H9 (cell line): ENCODE results near the gene SGSM2. TPM values are rescaled to one million over a fixed set of nuclear protein-coding genes. Genes with fewer than 3 reads are reported as not detected.

Source experiments
- DNase-seq: peaks from one replicate; pipeline ENCODE4 v3.0.0-alpha.2; 2017
- H2AFZ ChIP-seq: one replicate; pipeline ENCODE4 v1.6.1; 2013; ENCODE audit warnings: mild to moderate bottlenecking, low read length, control low read depth, moderate library complexity
- H2AK5ac ChIP-seq: 2 replicates; pipeline ENCODE4 v1.6.1; 2013; ENCODE audit warnings: low read length, control low read depth, mixed read lengths; ENCODE audit not compliant: insufficient read length
- H2BK120ac ChIP-seq: one replicate; pipeline ENCODE4 v1.6.1; 2013; ENCODE audit warnings: low read depth, mild to moderate bottlenecking, low read length, control low read depth, inconsistent platforms; ENCODE audit not compliant: poor library complexity, severe bottlenecking
- H2BK12ac ChIP-seq: 2 replicates; pipeline ENCODE4 v1.6.1; 2013; ENCODE audit warnings: low read length, control low read depth, mixed read lengths, low read depth; ENCODE audit not compliant: insufficient read length
- H2BK15ac ChIP-seq: 2 replicates; pipeline ENCODE4 v1.6.1; 2013; ENCODE audit warnings: low read depth, low read length, control low read depth
- H2BK20ac ChIP-seq: one replicate; pipeline ENCODE4 v1.6.1; 2013; ENCODE audit warnings: low read depth, mild to moderate bottlenecking, low read length, control low read depth, inconsistent platforms; ENCODE audit not compliant: poor library complexity, severe bottlenecking
- H2BK5ac ChIP-seq: 2 replicates; pipeline ENCODE4 v1.6.1; 2013; ENCODE audit warnings: low read length, control low read depth, mixed read lengths; ENCODE audit not compliant: insufficient read length
- H3K14ac ChIP-seq: 2 replicates; pipeline ENCODE4 v1.6.1; 2013; ENCODE audit warnings: low read length, control low read depth; ENCODE audit not compliant: insufficient read depth
- H3K18ac ChIP-seq: 2 replicates; pipeline ENCODE4 v1.6.1; 2013; ENCODE audit warnings: low read depth, mild to moderate bottlenecking, mixed read lengths, low read length, control low read depth; ENCODE audit not compliant: insufficient read length
- H3K23ac ChIP-seq: 2 replicates; pipeline ENCODE4 v1.6.1; 2013; ENCODE audit warnings: low read length, control low read depth, mixed read lengths, low read depth; ENCODE audit not compliant: insufficient read length
- H3K23me2 ChIP-seq: 2 replicates; pipeline ENCODE4 v1.6.1; 2013; ENCODE audit warnings: low read depth, mild to moderate bottlenecking, mixed read lengths, low read length, control low read depth; ENCODE audit not compliant: insufficient read length, poor library complexity, severe bottlenecking
- H3K27ac ChIP-seq: 2 replicates; pipeline ENCODE4 v1.5.1; 2013; ENCODE audit warnings: low read length, control low read depth, mixed read lengths, low read depth; ENCODE audit not compliant: insufficient read length
- H3K27me3 ChIP-seq: 2 replicates; pipeline ENCODE4 v1.6.1; 2013; ENCODE audit warnings: low read length, control low read depth, inconsistent platforms; ENCODE audit not compliant: insufficient read depth
- H3K4ac ChIP-seq: 2 replicates; pipeline ENCODE4 v1.6.1; 2013; ENCODE audit warnings: low read depth, mild to moderate bottlenecking, control low read depth, inconsistent platforms, low read length, moderate library complexity
- H3K4me1 ChIP-seq: 2 replicates; pipeline ENCODE4 v1.6.1; 2013; ENCODE audit warnings: low read length, control low read depth, inconsistent platforms; ENCODE audit not compliant: insufficient read depth
- H3K4me2 ChIP-seq: 2 replicates; pipeline ENCODE4 v1.6.1; 2013; ENCODE audit warnings: low read length, control low read depth, mixed read lengths; ENCODE audit not compliant: insufficient read length, insufficient read depth
- H3K56ac ChIP-seq: 2 replicates; pipeline ENCODE4 v1.6.1; 2013; ENCODE audit warnings: low read depth, mild to moderate bottlenecking, mixed read lengths, low read length, control low read depth; ENCODE audit not compliant: insufficient read length
- H3K79me1 ChIP-seq: 2 replicates; pipeline ENCODE4 v1.6.1; 2013; ENCODE audit warnings: low read depth, mild to moderate bottlenecking, moderate library complexity, low read length, control low read depth, inconsistent platforms; ENCODE audit not compliant: insufficient read depth, poor library complexity, severe bottlenecking
- H3K79me2 ChIP-seq: 2 replicates; pipeline ENCODE4 v1.6.1; 2013; ENCODE audit warnings: low read length, control low read depth, inconsistent platforms; ENCODE audit not compliant: insufficient read depth
- H3K9ac ChIP-seq: 2 replicates; pipeline ENCODE4 v1.6.1; 2013; ENCODE audit warnings: low read length, control low read depth, mixed read lengths; ENCODE audit not compliant: insufficient read length; ENCODE audit errors: extremely low read depth
- H3K9me3 ChIP-seq: one replicate; pipeline ENCODE4 v1.6.1; 2013; ENCODE audit warnings: low read depth, low read length, inconsistent platforms; ENCODE audit not compliant: control insufficient read depth
- H3T11ph ChIP-seq: one replicate; pipeline ENCODE4 v1.6.1; 2013; ENCODE audit warnings: mild to moderate bottlenecking, low read length, control low read depth, inconsistent platforms
- H4K20me1 ChIP-seq: one replicate; pipeline ENCODE4 v1.6.1; 2013; ENCODE audit not compliant: control insufficient read depth, insufficient read length, insufficient read depth
- H4K5ac ChIP-seq: 2 replicates; pipeline ENCODE4 v1.6.1; 2013; ENCODE audit warnings: low read depth, mild to moderate bottlenecking, mixed read lengths, low read length, control low read depth; ENCODE audit not compliant: insufficient read length
- H4K8ac ChIP-seq: replicated peaks from 2 replicates; pipeline ENCODE4 v1.6.1; 2013; ENCODE audit warnings: low read length, control low read depth, mixed read lengths, low read depth; ENCODE audit not compliant: insufficient read length
- H4K91ac ChIP-seq: 2 replicates; pipeline ENCODE4 v1.6.1; 2013; ENCODE audit warnings: low read depth, mild to moderate bottlenecking, moderate library complexity, mixed read lengths, low read length, control low read depth; ENCODE audit not compliant: insufficient read length
- H3K27ac Mint-ChIP-seq, 3 experiments: 2 replicates in 2 of 3; 3 replicates in 1 of 3; pipeline ENCODE4 v1.8.0; 2020 to 2021; ENCODE audit warnings: mixed read lengths in 3 of 3, mild to moderate bottlenecking in 1 of 3, moderate library complexity in 1 of 3
- H3K27me3 Mint-ChIP-seq: 2 replicates; pipeline ENCODE4 v1.8.0; 2021; ENCODE audit warnings: low read depth, mild to moderate bottlenecking, moderate library complexity, mixed read lengths
- H3K36me3 Mint-ChIP-seq, 3 experiments: 2 replicates in 2 of 3; 3 replicates in 1 of 3; pipeline ENCODE4 v1.8.0; 2020 to 2021; ENCODE audit warnings: low read depth in 3 of 3, mixed read lengths in 3 of 3; ENCODE audit not compliant: insufficient read depth in 1 of 3
- H3K4me1 Mint-ChIP-seq, 2 experiments: 2 replicates each; pipeline ENCODE4 v1.8.0; 2020; ENCODE audit warnings: mixed read lengths in 2 of 2
- H3K4me3 Mint-ChIP-seq, 2 experiments: 2 replicates in 1 of 2; 3 replicates in 1 of 2; pipeline ENCODE4 v1.8.0; 2020 to 2021; ENCODE audit warnings: mild to moderate bottlenecking in 2 of 2, mixed read lengths in 2 of 2, moderate library complexity in 1 of 2
- H3K9me3 Mint-ChIP-seq, 2 experiments: 2 replicates in 1 of 2; 3 replicates in 1 of 2; pipeline ENCODE4 v1.8.0; 2020; ENCODE audit warnings: mild to moderate bottlenecking in 2 of 2, mixed read lengths in 2 of 2, moderate library complexity in 1 of 2
- CTCF ChIP-seq: fragments of 200-600 bp; sonication (generic); conservative IDR thresholded peaks from 3 replicates; pipeline ENCODE4 v1.8.0; 2021; ENCODE audit warnings: antibody characterized with exemption, mild to moderate bottlenecking
- WGBS: extraction: QIAGEN DNeasy Blood & Tissue Kit; methylation state at CpG from one replicate; pipeline ENCODE4 v1.1.7; 2013; ENCODE audit warnings: missing lambda C conversion rate, low lambda C conversion rate, mixed read lengths; ENCODE audit not compliant: insufficient read length; ENCODE audit errors: extremely low coverage; 5-methylcytosine and 5-hydroxymethylcytosine counted together
- total RNA-seq: library from RNA; stranded (reverse); gene quantifications from 2 replicates; pipeline ENCODE4 v1.2.1, GENCODE V29; 2021

SGSM2 gene
- total RNA-seq, 1 experiment from 2014 or later: 45.6 TPM

DNA sequence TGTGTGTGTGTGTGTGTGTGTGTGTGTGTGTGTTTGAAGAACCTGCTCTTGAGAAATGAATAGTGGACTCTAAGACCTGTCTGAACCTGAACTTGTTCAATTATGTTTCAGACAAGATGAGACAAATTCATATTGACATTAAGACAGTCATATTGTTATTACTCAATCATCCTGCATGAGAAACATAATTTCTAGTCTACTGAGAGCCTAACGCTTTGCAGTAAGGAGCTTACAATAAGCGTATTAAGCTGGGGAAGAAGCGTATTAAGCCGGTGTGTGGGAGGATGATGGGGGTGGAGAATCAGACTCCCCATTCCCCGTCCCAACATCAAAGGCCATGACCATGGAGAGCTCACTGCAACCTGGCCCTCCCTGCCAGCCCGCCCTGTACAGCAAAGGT lies 86.0 kb downstream of the SGSM2 start:
- H2AK5ac ChIP-seq: no peak overlapping the region
- no peak overlapping the region for H3K4me2 ChIP-seq
- no peak overlapping the region for H2AFZ ChIP-seq
- H3K4me1 ChIP-seq: no peaks in the 10 kb centered on the region
- H3K23me2 ChIP-seq: no peaks in the 10 kb centered on the region
- Mint-ChIP-seq H3K27me3 (no peaks in the 10 kb centered on the region), H3K36me3 (peaks cover 21 to 62% (median 48%) of the 10 kb centered on the region in 3 experiments; a peak in 6 of 7 replicates), H3K27ac (peak overlapping the region in 1 of 3 experiments; percentile 36; a peak in 1 of 7 replicates), H3K4me1 (no peaks in the 10 kb centered on the region), H3K9me3 (no peaks in the 10 kb centered on the region), H3K4me3 (no peak overlapping the region)
- H2BK20ac ChIP-seq: no peak overlapping the region
- H2BK12ac ChIP-seq: no peak overlapping the region
- no peak for DNase-seq
- no peaks in the 10 kb centered on the region for H3K9me3 ChIP-seq
- H2BK15ac ChIP-seq: no peak overlapping the region
- H4K8ac ChIP-seq: no peak overlapping the region
- no peak overlapping the region for H4K5ac ChIP-seq
- H3K79me1 ChIP-seq: no peaks in the 10 kb centered on the region
- no peak overlapping the region for H3K27ac ChIP-seq
- H4K20me1 ChIP-seq: no peaks in the 10 kb centered on the region
- no peak overlapping the region for H2BK5ac ChIP-seq
- WGBS: no CpG with 5 or more reads among the region's 6 CpGs
- H3K18ac ChIP-seq: no peak overlapping the region
- H3K9ac ChIP-seq: no peak overlapping the region
- no peak overlapping the region for H4K91ac ChIP-seq
- no peak overlapping the region for H3T11ph ChIP-seq
- H2BK120ac ChIP-seq: no peak overlapping the region
- TF ChIP-seq CTCF: no peak
- no peak overlapping the region for H3K23ac ChIP-seq
- H3K56ac ChIP-seq: no peak overlapping the region
- no peaks in the 10 kb centered on the region for H3K27me3 ChIP-seq
- no peak overlapping the region for H3K14ac ChIP-seq
- no peaks in the 10 kb centered on the region for H3K79me2 ChIP-seq
- H3K4ac ChIP-seq: no peak overlapping the region
